GM12878 (cell line): ENCODE results near the gene COA3. TPM values are rescaled to one million over a fixed set of nuclear protein-coding genes. Genes with fewer than 3 reads are reported as not detected.

Experiments used
- ATAC-seq: fragments of 200-7000 bp; cut with Tn5 transposase; 3 replicates; pipeline ENCODE4 v1.9.1; 2020; ENCODE audit warnings: mild to moderate bottlenecking, moderate library complexity
- BruUV-seq: library from RNA; stranded (reverse); fragments of 400-500 nt; replicated peaks from 2 replicates; lab custom pipeline; 2021; lab: Mats Ljungman, UMichigan
- CTCF ChIA-PET: fragments of 300-600 bp; sonication (Branson Sonifier 250); formaldehyde crosslinking; extraction: SDS; loops from one replicate; lab custom pipeline; 2021; ENCODE audit warnings: inconsistent platforms; lab: Yijun Ruan, JAX
- POLR2A ChIA-PET: fragments of 350-600 bp; formaldehyde crosslinking; extraction: SDS; loops from one replicate; lab custom pipeline; 2021; ENCODE audit warnings: inconsistent platforms; lab: Charles Lee
- RAD21 ChIA-PET: fragments of 300-600 bp; sonication (Branson Sonifier 250); formaldehyde crosslinking; loops from one replicate; lab custom pipeline; 2023; ENCODE audit warnings: antibody characterized with exemption; ENCODE audit not compliant: unreplicated experiment; lab: Charles Lee
- SMC1A ChIA-PET: fragments of 300-600 bp; sonication (Branson Sonifier 250); formaldehyde crosslinking; loops from one replicate; lab custom pipeline; 2023; ENCODE audit not compliant: unreplicated experiment, uncharacterized antibody; lab: Charles Lee
- DNase-seq: peaks from one replicate; pipeline ENCODE4 v3.0.0-alpha.2; 2011; ENCODE audit warnings: low read depth, low spot score
- FAIRE-seq: peaks from 3 replicates; lab custom pipeline; 2011; peaks lifted over from hg19 to GRCh38; lab: Jason Lieb, UNC
- H2AFZ ChIP-seq: 2 replicates; pipeline ENCODE4 v1.6.0; 2011; ENCODE audit warnings: low read depth, low read length, control low read depth; ENCODE audit not compliant: control insufficient read depth
- H3K27ac ChIP-seq: 2 replicates; pipeline ENCODE4 v1.5.1; 2011; ENCODE audit warnings: control low read depth; ENCODE audit not compliant: control insufficient read depth, insufficient read depth
- H3K27me3 ChIP-seq, 2 experiments: replicated peaks in 1 of 2; 2 replicates each; pipeline versions ENCODE4 v1.6.0 to v1.6.1; 2011; ENCODE audit warnings: low read length in 1 of 2; ENCODE audit not compliant: control insufficient read depth in 2 of 2, insufficient read depth in 2 of 2
- H3K36me3 ChIP-seq, 2 experiments: 2 replicates each; pipeline ENCODE4 v1.5.1; 2011; ENCODE audit warnings: low read length in 1 of 2; ENCODE audit not compliant: control insufficient read depth in 2 of 2, insufficient read depth in 2 of 2
- H3K4me1 ChIP-seq: 2 replicates; pipeline ENCODE4 v1.6.1; 2011; ENCODE audit warnings: mild to moderate bottlenecking, low read length, moderate library complexity, mixed read lengths; ENCODE audit not compliant: control insufficient read depth, insufficient read depth
- H3K4me2 ChIP-seq: 2 replicates; pipeline ENCODE4 v1.6.0; 2011; ENCODE audit warnings: control low read depth; ENCODE audit not compliant: control insufficient read depth, insufficient read depth
- H3K4me3 ChIP-seq: fragments of 200-600 bp; sonication (generic); 2 replicates; pipeline ENCODE4 v1.5.1; 2016
- H3K79me2 ChIP-seq: 2 replicates; pipeline ENCODE4 v1.6.0; 2011; ENCODE audit warnings: low read length; ENCODE audit not compliant: control insufficient read depth, insufficient read depth
- H3K9ac ChIP-seq: 2 replicates; pipeline ENCODE4 v1.8.0; 2011; ENCODE audit warnings: low read length, control low read depth, mixed read lengths; ENCODE audit not compliant: control insufficient read depth, insufficient read depth
- H3K9me3 ChIP-seq: replicated peaks from 3 replicates; pipeline ENCODE4 v1.5.1; 2011; ENCODE audit warnings: mild to moderate bottlenecking, low read length; ENCODE audit not compliant: control insufficient read depth, insufficient read depth
- H4K20me1 ChIP-seq: 2 replicates; pipeline ENCODE4 v1.6.0; 2011; ENCODE audit not compliant: control insufficient read depth, insufficient read depth
- CBX5 ChIP-seq: sonication (generic); IDR thresholded peaks from 2 replicates; pipeline ENCODE4 v1.6.1; 2016; ENCODE audit warnings: low read depth, moderate library complexity, mild to moderate bottlenecking, inconsistent platforms
- CEBPB ChIP-seq, 2 experiments: fragments of 150-350 bp in 1 of 2; IDR thresholded peaks; 2 replicates each; pipeline ENCODE4 v1.6.1; 2012 to 2014; ENCODE audit warnings: low read depth in 2 of 2, low read length in 2 of 2, borderline replicate concordance in 1 of 2, inconsistent platforms in 1 of 2
- CHD4 ChIP-seq: fragments of 200-600 bp; sonication (generic); IDR thresholded peaks from 2 replicates; pipeline ENCODE4 v1.6.1; 2016; ENCODE audit warnings: mild to moderate bottlenecking
- CREM ChIP-seq: IDR thresholded peaks from 2 replicates; pipeline ENCODE4 v1.6.1; 2014; ENCODE audit warnings: antibody characterized with exemption, low read depth
- GATAD2B ChIP-seq: fragments of 450-650 bp; conservative IDR thresholded peaks from 2 replicates; pipeline ENCODE4 v1.6.1; 2017; ENCODE audit warnings: low read depth, mild to moderate bottlenecking, moderate library complexity
- HDGF ChIP-seq: fragments of 450-650 bp; IDR thresholded peaks from 2 replicates; pipeline ENCODE4 v1.6.1; 2016; ENCODE audit warnings: antibody characterized with exemption
- MXI1 ChIP-seq: fragments of 150-350 bp; IDR thresholded peaks from 2 replicates; pipeline ENCODE4 v1.6.1; 2011; ENCODE audit warnings: low read depth, mild to moderate bottlenecking, inconsistent platforms, low read length, improper control_type of control experiment
- MYC ChIP-seq: IDR thresholded peaks from 2 replicates; pipeline ENCODE4 v1.6.1; 2011; ENCODE audit warnings: mild to moderate bottlenecking, low read length, moderate library complexity, inconsistent platforms; ENCODE audit not compliant: insufficient read depth, insufficient replicate concordance, insufficient read length, severe bottlenecking
- ZBTB40 ChIP-seq: fragments of 450-650 bp; IDR thresholded peaks from 2 replicates; pipeline ENCODE4 v1.6.1; 2016; ENCODE audit warnings: mild to moderate bottlenecking, moderate library complexity, borderline replicate concordance
- ZSCAN29 ChIP-seq: fragments of 450-650 bp; IDR thresholded peaks from 2 replicates; pipeline ENCODE4 v1.6.1; 2017; ENCODE audit warnings: mild to moderate bottlenecking, moderate library complexity
- WGBS: methylation state at CpG from one replicate; pipeline ENCODE4 v1.1.6; 2016; ENCODE audit warnings: low lambda C conversion rate; ENCODE audit not compliant: insufficient replicate concordance, insufficient coverage; ENCODE audit errors: missing lambda C conversion rate; 5-methylcytosine and 5-hydroxymethylcytosine counted together
- in situ Hi-C: fragments of 300-500 bp; cut with MboI; formaldehyde crosslinking; loops from 9 replicates; pipeline ENCODE4 v1.14.3; 2018; ENCODE audit warnings: mixed read lengths
- intact Hi-C: fragments of 100-400 bp; cut with micrococcal nuclease; formaldehyde crosslinking; loops from one replicate; pipeline ENCODE4 v1.14.2; 2022; ENCODE audit not compliant: unreplicated experiment
- polyA plus RNA-seq, 11 experiments: library from polyadenylated mRNA; depleted of rRNA in 4 of 11; unstranded in 6 of 11; stranded (reverse) in 5 of 11; fragments of >200 nt; fragmentation: Nextera tagmentation in 4 of 11; fragmentation: Illumina TruSeq in 1 of 11; extraction: Ambion mirVana in 4 of 11; extraction: Trizol in 1 of 11; gene quantifications; 1 replicate in 1 of 11; 2 replicates in 10 of 11; pipeline versions ENCODE4 v1.2.1 to v1.2.3, GENCODE V29; 2011 to 2016; ENCODE audit warnings: inconsistent platforms in 2 of 11, missing spikeins in 2 of 11, low read depth in 1 of 11
- total RNA-seq, 4 experiments: library from RNA; depleted of rRNA in 3 of 4; stranded (reverse); fragments of >200 nt in 3 of 4; fragmentation: Illumina TruSeq in 1 of 4; extraction: Trizol in 1 of 4; gene quantifications; 2 replicates each; pipeline versions ENCODE4 v1.2.1 to v1.2.3, GENCODE V29; 2013 to 2021
- TF ChIP-seq, protein P1 (sequence below): fragments of 150-350 bp; IDR thresholded peaks from 2 replicates; pipeline ENCODE4 v1.6.1; 2014; ENCODE audit warnings: mild to moderate bottlenecking, low read depth, low read length
- TF ChIP-seq, protein P2 (sequence below): IDR thresholded peaks from 2 replicates; pipeline ENCODE4 v1.6.1; 2012; ENCODE audit warnings: low read length, inconsistent platforms
- TF ChIP-seq, protein P3 (sequence below): fragments of 450-650 bp; IDR thresholded peaks from 2 replicates; pipeline ENCODE4 v1.6.1; 2017; ENCODE audit warnings: mild to moderate bottlenecking, moderate library complexity

COA3 gene
- total and polyA plus RNA-seq, 10 of the 15 experiments (the other 5 are each of a cell fraction or from before 2014, with no cell fraction given): 45.2 to 161 (median 64.6) TPM

DNA sequence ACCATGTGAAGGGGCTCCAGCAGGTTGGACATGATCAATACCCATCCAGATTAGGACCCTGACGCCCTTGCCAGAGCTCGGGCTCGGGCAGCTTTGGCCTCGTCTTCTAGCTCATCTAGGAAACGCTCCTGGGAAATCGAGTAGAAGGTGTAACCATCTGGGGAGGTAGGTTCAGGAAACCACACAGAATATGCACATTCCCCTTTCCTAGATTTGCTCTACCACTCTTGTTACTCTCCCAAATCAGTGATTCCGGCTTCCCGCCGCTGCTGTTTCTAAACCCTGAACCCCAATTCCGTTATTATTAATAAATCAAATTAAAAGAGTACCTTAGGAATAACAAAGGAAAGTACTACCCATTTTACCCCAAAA lies 507 bp downstream of the COA3 start:
- no peaks in the 10 kb centered on the region for H3K9me3 ChIP-seq
- no peak overlapping the region for H3K27ac ChIP-seq
- no peak for TF ChIP-seq MXI1
- TF ChIP-seq, protein P1, sequence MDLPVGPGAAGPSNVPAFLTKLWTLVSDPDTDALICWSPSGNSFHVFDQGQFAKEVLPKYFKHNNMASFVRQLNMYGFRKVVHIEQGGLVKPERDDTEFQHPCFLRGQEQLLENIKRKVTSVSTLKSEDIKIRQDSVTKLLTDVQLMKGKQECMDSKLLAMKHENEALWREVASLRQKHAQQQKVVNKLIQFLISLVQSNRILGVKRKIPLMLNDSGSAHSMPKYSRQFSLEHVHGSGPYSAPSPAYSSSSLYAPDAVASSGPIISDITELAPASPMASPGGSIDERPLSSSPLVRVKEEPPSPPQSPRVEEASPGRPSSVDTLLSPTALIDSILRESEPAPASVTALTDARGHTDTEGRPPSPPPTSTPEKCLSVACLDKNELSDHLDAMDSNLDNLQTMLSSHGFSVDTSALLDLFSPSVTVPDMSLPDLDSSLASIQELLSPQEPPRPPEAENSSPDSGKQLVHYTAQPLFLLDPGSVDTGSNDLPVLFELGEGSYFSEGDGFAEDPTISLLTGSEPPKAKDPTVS: no peak
- TF ChIP-seq, protein P2, sequence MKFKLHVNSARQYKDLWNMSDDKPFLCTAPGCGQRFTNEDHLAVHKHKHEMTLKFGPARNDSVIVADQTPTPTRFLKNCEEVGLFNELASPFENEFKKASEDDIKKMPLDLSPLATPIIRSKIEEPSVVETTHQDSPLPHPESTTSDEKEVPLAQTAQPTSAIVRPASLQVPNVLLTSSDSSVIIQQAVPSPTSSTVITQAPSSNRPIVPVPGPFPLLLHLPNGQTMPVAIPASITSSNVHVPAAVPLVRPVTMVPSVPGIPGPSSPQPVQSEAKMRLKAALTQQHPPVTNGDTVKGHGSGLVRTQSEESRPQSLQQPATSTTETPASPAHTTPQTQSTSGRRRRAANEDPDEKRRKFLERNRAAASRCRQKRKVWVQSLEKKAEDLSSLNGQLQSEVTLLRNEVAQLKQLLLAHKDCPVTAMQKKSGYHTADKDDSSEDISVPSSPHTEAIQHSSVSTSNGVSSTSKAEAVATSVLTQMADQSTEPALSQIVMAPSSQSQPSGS: no peak
- no peak for TF ChIP-seq CREM
- no peak for TF ChIP-seq CEBPB (IDR thresholded peaks at IDR 0.05; ENCODE audit: borderline replicate concordance in 1 of 2, low read depth in 2 of 2, low read length in 2 of 2)
- no peak for TF ChIP-seq HDGF
- TF ChIP-seq ZBTB40: no peak
- no peak for TF ChIP-seq ZSCAN29
- no peak for TF ChIP-seq MYC
- no peak for TF ChIP-seq CBX5
- TF ChIP-seq, protein P3, sequence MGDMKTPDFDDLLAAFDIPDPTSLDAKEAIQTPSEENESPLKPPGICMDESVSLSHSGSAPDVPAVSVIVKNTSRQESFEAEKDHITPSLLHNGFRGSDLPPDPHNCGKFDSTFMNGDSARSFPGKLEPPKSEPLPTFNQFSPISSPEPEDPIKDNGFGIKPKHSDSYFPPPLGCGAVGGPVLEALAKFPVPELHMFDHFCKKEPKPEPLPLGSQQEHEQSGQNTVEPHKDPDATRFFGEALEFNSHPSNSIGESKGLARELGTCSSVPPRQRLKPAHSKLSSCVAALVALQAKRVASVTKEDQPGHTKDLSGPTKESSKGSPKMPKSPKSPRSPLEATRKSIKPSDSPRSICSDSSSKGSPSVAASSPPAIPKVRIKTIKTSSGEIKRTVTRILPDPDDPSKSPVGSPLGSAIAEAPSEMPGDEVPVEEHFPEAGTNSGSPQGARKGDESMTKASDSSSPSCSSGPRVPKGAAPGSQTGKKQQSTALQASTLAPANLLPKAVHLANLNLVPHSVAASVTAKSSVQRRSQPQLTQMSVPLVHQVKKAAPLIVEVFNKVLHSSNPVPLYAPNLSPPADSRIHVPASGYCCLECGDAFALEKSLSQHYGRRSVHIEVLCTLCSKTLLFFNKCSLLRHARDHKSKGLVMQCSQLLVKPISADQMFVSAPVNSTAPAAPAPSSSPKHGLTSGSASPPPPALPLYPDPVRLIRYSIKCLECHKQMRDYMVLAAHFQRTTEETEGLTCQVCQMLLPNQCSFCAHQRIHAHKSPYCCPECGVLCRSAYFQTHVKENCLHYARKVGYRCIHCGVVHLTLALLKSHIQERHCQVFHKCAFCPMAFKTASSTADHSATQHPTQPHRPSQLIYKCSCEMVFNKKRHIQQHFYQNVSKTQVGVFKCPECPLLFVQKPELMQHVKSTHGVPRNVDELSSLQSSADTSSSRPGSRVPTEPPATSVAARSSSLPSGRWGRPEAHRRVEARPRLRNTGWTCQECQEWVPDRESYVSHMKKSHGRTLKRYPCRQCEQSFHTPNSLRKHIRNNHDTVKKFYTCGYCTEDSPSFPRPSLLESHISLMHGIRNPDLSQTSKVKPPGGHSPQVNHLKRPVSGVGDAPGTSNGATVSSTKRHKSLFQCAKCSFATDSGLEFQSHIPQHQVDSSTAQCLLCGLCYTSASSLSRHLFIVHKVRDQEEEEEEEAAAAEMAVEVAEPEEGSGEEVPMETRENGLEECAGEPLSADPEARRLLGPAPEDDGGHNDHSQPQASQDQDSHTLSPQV: no peak
- no peak for TF ChIP-seq CHD4
- no peak for TF ChIP-seq GATAD2B

More for the DNA sequence above, 507 bp downstream of the COA3 start:
- Histone ChIP-seq H2AFZ (peak overlapping the region; percentile 97), H3K4me1 (peaks cover 10% of the 10 kb centered on the region), H3K9ac (peak overlapping the region; percentile 81), H3K79me2 (peaks cover 6% of the 10 kb centered on the region), H4K20me1 (no peaks in the 10 kb centered on the region), H3K4me3 (peak overlapping the region; percentile 76), H3K36me3 (no peaks in the 10 kb centered on the region), H3K27me3 (no peaks in the 10 kb centered on the region), H3K4me2 (peak overlapping the region; percentile 82)
- ChIA-PET SMC1A (interaction anchor here (1.1 to 1.7 kb wide), 3 partner anchors 11 to 357 kb away, joined by 3 to 4 read pairs (median 4); no protein-coding TSS in a partner anchor), CTCF (interaction anchor here (0.7 to 2.9 kb wide), 7 partner anchors 9 to 200 kb away, joined by 3 to 11 read pairs (median 5); partner anchors contain the start of genes BECN1, RPL27 and VPS25), RAD21 (interaction anchor here (1.1 kb wide), 1 partner anchor 200 kb away, joined by 3 read pairs; the partner anchor contains the start of gene RPL27), POLR2A (interaction anchor here (0.6 kb wide), 2 partner anchors 39 to 178 kb away, joined by 3 to 7 read pairs; no protein-coding TSS in a partner anchor)
- no TSS peak for BruUV-seq
- DNase-seq: no peak
- intact Hi-C loops: no loop called here
- FAIRE-seq: peak; percentile 61
- in situ Hi-C loops: no loop called here
- no peak for ATAC-seq
- 21% methylated on average over 10 of the region's 10 CpGs for WGBS
